Measurements from ENCODE around the gene EFNB2. TPM values are rescaled to one million over a fixed set of nuclear protein-coding genes. Genes with fewer than 3 reads are reported as not detected.

The EFNB2 gene
- total RNA-seq, 1 experiment from 2014 or later = 4.7 TPM

GRCh38 chr13:106527445-106527801 lies 8.0 kb downstream of the EFNB2 start:
- DNase-seq (ENCODE audit: low read depth, low spot score) (no peak), ATAC-seq (no peak)
- H3K9me3 ChIP-seq (ENCODE audit: control insufficient read depth, insufficient read depth, low read depth, low read length) = no peaks in the 10 kb centered on the region
- H3K36me3 ChIP-seq (ENCODE audit: control insufficient read depth, insufficient read depth, low read length) = no peaks in the 10 kb centered on the region
- H3K4me3 ChIP-seq (ENCODE audit: low read depth in 2 of 2, low read length in 2 of 2) = no peak overlapping the region
- POLR2A ChIA-PET = no interaction called here
- TF ChIP-seq REST (IDR thresholded peaks at IDR 0.05; ENCODE audit: insufficient read depth in 1 of 2, low read depth in 2 of 2, low read length in 1 of 2) (no peak), POLR2AphosphoS5 (IDR thresholded peaks at IDR 0.05; ENCODE audit: low read depth, low read length) (no peak), CTCF (IDR thresholded peaks at IDR 0.05) (no peak), TCF7L2 (IDR thresholded peaks at IDR 0.05; ENCODE audit: low read depth, low read length) (no peak), SIN3A (IDR thresholded peaks at IDR 0.05; ENCODE audit: borderline replicate concordance, insufficient read depth, low read depth, low read length) (no peak)
- CTCF ChIA-PET = no interaction called here
- in situ Hi-C loops (cut with HindIII; ENCODE audit: low pct_unique_long_range_greater_than_20kb, low sequenced_read_pairs) (no loop called here), intact Hi-C loops (cut with micrococcal nuclease; ENCODE audit: unreplicated experiment) (no loop called here)
- H3K4me1 ChIP-seq (ENCODE audit: control insufficient read depth, insufficient read depth, low read length) = peaks cover 7% of the 10 kb centered on the region
- no peak overlapping the region for H3K27ac ChIP-seq (ENCODE audit: low read length)
- no peaks in the 10 kb centered on the region for H3K27me3 ChIP-seq (ENCODE audit: control insufficient read depth, insufficient read depth, low read length)
- BruUV-seq (replicated peaks) = no TSS peak

- no peak overlapping the region for H3K27ac ChIP-seq (ENCODE audit: low read length)
- H3K4me1 ChIP-seq (ENCODE audit: control insufficient read depth, insufficient read depth, low read length) = peaks cover 7% of the 10 kb centered on the region
- no peak for DNase-seq (ENCODE audit: low read depth, low spot score)
- H3K36me3 ChIP-seq (ENCODE audit: control insufficient read depth, insufficient read depth, low read length) = no peaks in the 10 kb centered on the region
- in situ Hi-C loops (cut with HindIII; ENCODE audit: low pct_unique_long_range_greater_than_20kb, low sequenced_read_pairs) = no loop called here
- BruUV-seq (replicated peaks) = no TSS peak
- TF ChIP-seq REST (IDR thresholded peaks at IDR 0.05; ENCODE audit: insufficient read depth in 1 of 2, low read depth in 2 of 2, low read length in 1 of 2) (no peak), SIN3A (IDR thresholded peaks at IDR 0.05; ENCODE audit: borderline replicate concordance, insufficient read depth, low read depth, low read length) (no peak), TCF7L2 (IDR thresholded peaks at IDR 0.05; ENCODE audit: low read depth, low read length) (no peak), CTCF (IDR thresholded peaks at IDR 0.05) (no peak), POLR2AphosphoS5 (IDR thresholded peaks at IDR 0.05; ENCODE audit: low read depth, low read length) (no peak)
- H3K27me3 ChIP-seq (ENCODE audit: control insufficient read depth, insufficient read depth, low read length) = no peaks in the 10 kb centered on the region
- POLR2A ChIA-PET = no interaction called here
- no peak overlapping the region for H3K4me3 ChIP-seq (ENCODE audit: low read depth in 2 of 2, low read length in 2 of 2)
- ATAC-seq = no peak
- CTCF ChIA-PET = no interaction called here
- intact Hi-C loops (cut with micrococcal nuclease; ENCODE audit: unreplicated experiment) = no loop called here
- no peaks in the 10 kb centered on the region for H3K9me3 ChIP-seq (ENCODE audit: control insufficient read depth, insufficient read depth, low read depth, low read length)
These were observed 8.6 kb downstream of the EFNB2 start for GRCh38 chr13:106526738-106527444.
